DND-41 (cell line): ENCODE results near the gene UEVLD.

ENCODE experiments used
- CTCF ChIP-seq: IDR thresholded peaks from 2 replicates; pipeline ENCODE4 v1.5.1; 2012; ENCODE audit warnings: borderline replicate concordance, low read length, moderate library complexity, mild to moderate bottlenecking; ENCODE audit not compliant: poor library complexity, severe bottlenecking; ENCODE audit errors: extremely low read depth
- EZH2 ChIP-seq: IDR thresholded peaks from 3 replicates; pipeline ENCODE4 v1.6.1; 2012; ENCODE audit warnings: borderline replicate concordance, low read depth, mild to moderate bottlenecking, moderate library complexity, low read length, inconsistent platforms; ENCODE audit not compliant: severe bottlenecking

- TF ChIP-seq CTCF: no peak
- TF ChIP-seq EZH2: no peak
These were observed 54.3 kb downstream of the UEVLD start for GRCh38 chr11:18534245-18534644.
